Astrocyte of the hippocampus (primary cell): ENCODE results near the gene EMSY.

Source experiments
- DNase-seq: peaks from one replicate; pipeline ENCODE4 v3.0.0; 2011; ENCODE audit warnings: low read depth, low spot score

EMSY gene

GRCh38 chr11:76456571-76456970, 11.8 kb downstream of the EMSY start:
- DNase-seq, result peak; percentile 28

GRCh38 chr11:76459299-76459698, 14.5 kb downstream of the EMSY start:
- no peak for DNase-seq

- DNase-seq, result no peak
These were observed 15.0 kb downstream of the EMSY start for GRCh38 chr11:76459846-76460245.

- no peak for DNase-seq
These were observed 17.5 kb downstream of the EMSY start for GRCh38 chr11:76462317-76462716.

GRCh38 chr11:76465701-76466100, 20.9 kb downstream of the EMSY start:
- DNase-seq, result no peak

- DNase-seq, result no peak
These were observed 21.8 kb downstream of the EMSY start for GRCh38 chr11:76466666-76467065.

- DNase-seq, result peak; percentile 53
These were observed 24.3 kb downstream of the EMSY start for GRCh38 chr11:76469141-76469540.

GRCh38 chr11:76471382-76471781, 26.6 kb downstream of the EMSY start:
- no peak for DNase-seq

GRCh38 chr11:76480241-76480640, 35.4 kb downstream of the EMSY start:
- DNase-seq, result no peak

- DNase-seq, result no peak
These were observed 46.8 kb downstream of the EMSY start for GRCh38 chr11:76491644-76492043.

- DNase-seq, result no peak
These were observed 48.2 kb downstream of the EMSY start for GRCh38 chr11:76493040-76493439.

GRCh38 chr11:76493626-76494539, 49.1 kb downstream of the EMSY start:
- DNase-seq, result no peak

- no peak for DNase-seq
These were observed 50.2 kb downstream of the EMSY start for GRCh38 chr11:76495019-76495418.

GRCh38 chr11:76496174-76496573, 51.4 kb downstream of the EMSY start:
- no peak for DNase-seq

GRCh38 chr11:76501526-76502202, 56.8 kb downstream of the EMSY start:
- DNase-seq, result no peak

GRCh38 chr11:76506833-76507232, 62.0 kb downstream of the EMSY start:
- no peak for DNase-seq

GRCh38 chr11:76510060-76511047, 65.5 kb downstream of the EMSY start:
- DNase-seq, result peak; percentile 82

- DNase-seq, result peak; percentile 49
These were observed 68.2 kb downstream of the EMSY start for GRCh38 chr11:76512851-76513653.

- DNase-seq, result no peak
These were observed 68.8 kb downstream of the EMSY start for GRCh38 chr11:76513654-76514034.

GRCh38 chr11:76515494-76515893, 70.7 kb downstream of the EMSY start:
- DNase-seq, result no peak

GRCh38 chr11:76523147-76523546, 78.3 kb downstream of the EMSY start:
- no peak for DNase-seq
